ENCODE results near the gene MAPK11. TPM values are rescaled to one million over a fixed set of nuclear protein-coding genes. Genes with fewer than 3 reads are reported as not detected.
A peak's percentile ranks its signal among the peaks of the same experiment; 100 is the strongest.

Gene MAPK11
- total RNA-seq, 1 donor: 3.0 TPM

DNA sequence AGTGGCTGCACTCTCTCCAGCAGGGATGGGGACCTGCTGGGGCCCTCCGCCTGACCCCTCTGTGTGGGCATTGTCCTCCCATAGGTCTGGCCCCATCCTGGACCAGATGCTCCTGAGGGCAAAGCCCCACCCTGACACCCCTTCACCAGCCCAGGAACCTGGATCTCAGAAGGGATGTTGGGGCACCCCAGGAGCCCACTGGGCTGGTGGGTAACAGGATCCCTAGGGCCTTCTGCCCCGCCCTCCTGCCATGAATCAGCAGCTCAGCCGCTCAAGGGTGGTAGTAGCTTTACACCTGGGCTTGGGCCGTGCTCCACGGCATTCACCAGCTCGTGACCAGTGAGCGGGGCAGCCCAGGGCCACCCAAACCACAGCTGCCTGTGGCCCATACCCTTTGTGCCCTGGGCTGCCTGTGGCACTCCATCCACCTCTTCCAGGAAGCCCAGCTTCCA, 7.7 kb downstream of the MAPK11 start:
- no peak overlapping the region for H3K4me3 ChIP-seq (ENCODE audit: low read depth, low read length)
- TF ChIP-seq, protein P1, sequence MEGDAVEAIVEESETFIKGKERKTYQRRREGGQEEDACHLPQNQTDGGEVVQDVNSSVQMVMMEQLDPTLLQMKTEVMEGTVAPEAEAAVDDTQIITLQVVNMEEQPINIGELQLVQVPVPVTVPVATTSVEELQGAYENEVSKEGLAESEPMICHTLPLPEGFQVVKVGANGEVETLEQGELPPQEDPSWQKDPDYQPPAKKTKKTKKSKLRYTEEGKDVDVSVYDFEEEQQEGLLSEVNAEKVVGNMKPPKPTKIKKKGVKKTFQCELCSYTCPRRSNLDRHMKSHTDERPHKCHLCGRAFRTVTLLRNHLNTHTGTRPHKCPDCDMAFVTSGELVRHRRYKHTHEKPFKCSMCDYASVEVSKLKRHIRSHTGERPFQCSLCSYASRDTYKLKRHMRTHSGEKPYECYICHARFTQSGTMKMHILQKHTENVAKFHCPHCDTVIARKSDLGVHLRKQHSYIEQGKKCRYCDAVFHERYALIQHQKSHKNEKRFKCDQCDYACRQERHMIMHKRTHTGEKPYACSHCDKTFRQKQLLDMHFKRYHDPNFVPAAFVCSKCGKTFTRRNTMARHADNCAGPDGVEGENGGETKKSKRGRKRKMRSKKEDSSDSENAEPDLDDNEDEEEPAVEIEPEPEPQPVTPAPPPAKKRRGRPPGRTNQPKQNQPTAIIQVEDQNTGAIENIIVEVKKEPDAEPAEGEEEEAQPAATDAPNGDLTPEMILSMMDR (IDR thresholded peaks at IDR 0.05; ENCODE audit: insufficient read depth, low read length): no peak
- DNase-seq (ENCODE audit: low read depth): no peak

DNA sequence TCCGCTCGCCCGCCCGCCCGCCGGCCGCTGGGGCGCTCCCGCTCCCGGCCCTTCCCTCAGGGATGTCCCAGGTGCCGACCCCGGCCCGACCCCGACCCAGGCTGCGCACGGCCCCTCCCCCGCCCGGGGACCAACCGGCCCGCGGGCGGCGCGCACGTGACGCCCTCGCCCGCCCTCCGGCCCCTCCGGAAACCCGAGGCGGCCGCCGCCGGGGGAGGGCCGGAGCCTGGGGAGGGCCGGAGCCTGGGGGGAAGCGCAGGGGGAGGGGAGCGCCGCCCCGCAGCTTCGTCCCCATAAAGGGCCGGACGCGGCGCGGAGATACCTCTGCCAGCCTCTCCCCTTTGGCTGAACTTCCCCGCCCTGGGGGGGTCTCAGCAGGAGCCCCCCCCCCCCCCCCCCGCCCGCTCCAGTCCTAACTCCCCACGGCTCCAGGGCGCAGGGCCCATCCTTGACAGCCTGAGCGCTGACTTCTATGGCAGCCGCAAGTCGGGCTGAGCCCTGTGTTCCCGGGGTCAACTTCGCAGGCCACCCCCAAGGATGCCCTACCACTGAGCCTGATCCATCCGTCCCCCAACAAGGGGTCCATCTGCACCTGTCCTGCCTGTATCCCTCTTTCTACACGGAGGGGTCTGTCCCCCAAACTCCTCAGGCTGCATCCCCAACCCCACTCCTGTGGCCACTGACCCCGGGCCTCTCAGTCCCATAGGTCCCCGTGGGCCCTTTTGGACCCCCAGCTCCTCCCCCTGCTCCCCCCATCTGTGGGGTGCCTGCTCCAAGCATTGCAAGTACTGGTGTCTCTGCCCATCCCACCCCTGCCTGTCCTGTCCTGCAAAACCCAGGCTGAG, 8.3 kb downstream of the MAPK11 start, which contains the start of gene MAPK12:
Gene MAPK12 (minus strand): TSS at position 69 of the 845 bp plus-strand sequence. CDS start 174 bp downstream, outside the sequence.
- DNase-seq (ENCODE audit: low read depth): no peak
- H3K4me3 ChIP-seq (ENCODE audit: low read depth, low read length): peak within 1 kb of the TSS; percentile 76
- TF ChIP-seq, protein P1 (IDR thresholded peaks at IDR 0.05; ENCODE audit: insufficient read depth, low read length): no peak

DNA sequence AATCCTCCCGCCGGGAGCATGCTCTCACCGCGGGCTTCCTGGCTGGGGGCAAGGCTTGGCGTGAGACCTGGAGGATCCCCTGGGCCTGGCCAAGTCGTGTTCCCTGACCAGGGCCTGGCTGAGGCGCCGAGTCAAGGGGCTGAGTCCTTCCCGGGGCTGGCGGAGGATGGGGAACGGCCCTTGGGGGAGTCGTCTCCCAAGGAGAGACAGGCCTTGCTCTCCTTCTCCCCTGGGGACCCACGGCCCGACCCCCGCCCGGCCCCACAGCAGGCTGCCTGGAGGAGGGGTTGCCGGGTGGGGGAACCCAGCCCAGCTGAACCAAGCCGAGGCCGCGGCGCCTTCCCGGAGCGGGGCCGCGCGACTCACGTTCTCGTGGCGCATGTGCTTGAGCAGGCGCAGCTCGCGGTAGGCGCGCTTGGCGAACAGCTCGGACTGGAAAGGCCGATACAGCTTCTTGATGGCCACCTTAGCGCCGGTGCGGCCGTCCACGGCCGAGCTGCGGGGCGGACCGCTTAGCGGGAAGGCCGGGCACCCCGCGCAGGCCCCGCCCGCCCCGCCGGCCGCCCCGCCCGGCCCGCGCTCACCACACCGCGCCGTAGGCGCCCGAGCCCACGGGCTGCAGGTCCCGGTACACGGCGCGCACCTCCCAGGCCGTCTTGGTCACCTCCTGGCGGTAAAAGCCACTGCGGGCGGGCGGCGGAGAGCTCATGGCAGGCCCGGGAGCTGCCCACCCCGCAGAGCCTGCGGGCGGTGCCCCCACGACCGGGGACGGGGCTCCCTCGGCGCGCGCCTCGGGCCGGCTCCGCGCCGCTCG, 9.2 kb downstream of the MAPK11 start:
- DNase-seq (ENCODE audit: low read depth): peak; percentile 57
- TF ChIP-seq, protein P1 (IDR thresholded peaks at IDR 0.05; ENCODE audit: insufficient read depth, low read length): no peak
- peak overlapping the region; percentile 76 for H3K4me3 ChIP-seq (ENCODE audit: low read depth, low read length)

DNA sequence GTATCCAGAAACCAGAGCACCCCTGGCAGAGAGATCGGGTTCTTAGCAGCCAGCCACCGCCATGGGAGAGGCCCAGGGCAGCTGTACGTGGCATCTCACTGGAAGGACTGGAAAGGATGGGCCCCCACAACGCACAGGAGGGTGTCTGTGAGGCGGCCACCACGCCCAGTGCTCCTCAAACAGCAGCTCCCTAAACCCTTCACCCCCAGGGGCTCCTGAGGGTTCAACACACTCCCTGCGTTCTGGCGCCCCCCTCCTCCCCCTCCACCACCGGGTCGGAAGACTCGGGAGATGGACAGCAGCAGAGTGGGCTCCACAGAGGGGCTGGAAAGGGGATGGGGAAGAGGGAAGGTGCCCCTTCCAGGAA, 9.8 kb downstream of the MAPK11 start:
- H3K4me3 ChIP-seq (ENCODE audit: low read depth, low read length): peak overlapping the region; percentile 76
- no peak for DNase-seq (ENCODE audit: low read depth)
- TF ChIP-seq, protein P1 (IDR thresholded peaks at IDR 0.05; ENCODE audit: insufficient read depth, low read length): no peak

DNA sequence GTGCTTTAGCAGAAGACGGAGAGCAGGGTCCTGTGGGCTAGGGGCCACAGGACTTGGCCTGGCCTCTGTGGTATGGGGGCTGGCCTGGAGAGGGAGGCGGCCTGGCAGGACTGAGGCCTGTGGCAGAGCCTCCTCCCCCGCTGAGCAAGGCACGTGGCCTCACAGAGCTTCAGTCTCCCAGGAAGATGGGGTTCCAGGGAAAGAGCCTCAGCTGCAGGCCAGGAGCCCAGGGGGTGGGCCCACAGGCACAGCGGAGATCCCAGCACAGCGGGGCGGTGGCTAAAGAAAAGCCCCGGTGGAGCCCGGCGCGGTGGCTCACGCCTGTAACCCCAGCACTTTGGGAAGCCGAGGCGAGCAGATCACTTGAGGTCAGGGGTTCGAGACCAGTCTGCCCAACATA, 10.9 kb downstream of the MAPK11 start:
- no peak overlapping the region for H3K4me3 ChIP-seq (ENCODE audit: low read depth, low read length)
- DNase-seq (ENCODE audit: low read depth): no peak
- TF ChIP-seq, protein P1 (IDR thresholded peaks at IDR 0.05; ENCODE audit: insufficient read depth, low read length): no peak

DNA sequence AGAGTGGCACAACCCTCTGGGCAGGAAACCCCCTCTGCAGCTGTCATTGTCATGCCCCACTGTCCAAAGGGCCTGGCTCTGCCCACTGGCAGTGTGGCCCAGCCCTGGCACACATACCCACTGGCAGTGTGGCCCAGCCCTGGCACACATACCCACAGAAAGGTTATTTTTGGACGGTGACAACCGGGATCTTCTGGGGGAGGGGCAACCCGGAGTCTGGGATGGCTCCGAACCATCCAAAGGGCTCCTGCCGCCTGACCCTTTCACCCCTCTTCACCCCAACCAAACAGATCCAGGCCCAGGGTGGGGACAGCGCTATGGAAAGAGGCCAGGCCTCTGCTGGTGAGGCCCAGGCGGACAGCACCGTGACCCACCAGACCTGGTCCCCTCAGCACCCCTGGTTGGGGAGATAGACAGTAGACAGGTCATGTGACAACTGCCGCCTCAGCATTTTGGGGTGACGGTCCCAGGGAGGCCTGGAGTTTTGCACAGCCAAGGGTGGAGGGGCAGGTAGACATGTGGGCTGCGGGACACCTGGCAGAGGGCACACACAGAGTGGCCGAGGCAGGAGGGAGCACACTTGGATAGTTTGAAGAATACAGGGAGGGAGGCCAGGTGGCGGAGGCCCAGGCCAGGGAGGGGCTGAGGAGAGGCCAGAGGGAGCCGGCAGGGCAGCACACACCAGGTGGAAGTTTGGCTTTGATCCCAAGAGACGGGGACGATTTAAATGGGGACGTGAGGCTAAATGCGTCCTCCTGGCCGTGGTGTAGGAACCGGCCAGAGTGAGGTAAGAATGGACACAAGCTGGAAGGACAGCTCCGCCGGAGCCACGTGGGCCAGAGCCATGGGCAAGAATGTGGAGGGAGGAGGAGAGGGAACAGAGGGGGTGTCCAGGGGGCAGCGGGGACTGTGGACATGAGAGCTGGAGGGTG, 11.6 kb downstream of the MAPK11 start:
- no peak overlapping the region for H3K4me3 ChIP-seq (ENCODE audit: low read depth, low read length)
- DNase-seq (ENCODE audit: low read depth): no peak
- TF ChIP-seq, protein P1 (IDR thresholded peaks at IDR 0.05; ENCODE audit: insufficient read depth, low read length): no peak

Data from fibroblast of the aortic adventitia (primary cell).